ENCODE measurements around the gene ZNF749. TPM values are rescaled to one million over a fixed set of nuclear protein-coding genes. Genes with fewer than 3 reads are reported as not detected.

The ZNF749 gene
- 5.0 and 8.7 TPM in 2 replicates for total RNA-seq

DNA sequence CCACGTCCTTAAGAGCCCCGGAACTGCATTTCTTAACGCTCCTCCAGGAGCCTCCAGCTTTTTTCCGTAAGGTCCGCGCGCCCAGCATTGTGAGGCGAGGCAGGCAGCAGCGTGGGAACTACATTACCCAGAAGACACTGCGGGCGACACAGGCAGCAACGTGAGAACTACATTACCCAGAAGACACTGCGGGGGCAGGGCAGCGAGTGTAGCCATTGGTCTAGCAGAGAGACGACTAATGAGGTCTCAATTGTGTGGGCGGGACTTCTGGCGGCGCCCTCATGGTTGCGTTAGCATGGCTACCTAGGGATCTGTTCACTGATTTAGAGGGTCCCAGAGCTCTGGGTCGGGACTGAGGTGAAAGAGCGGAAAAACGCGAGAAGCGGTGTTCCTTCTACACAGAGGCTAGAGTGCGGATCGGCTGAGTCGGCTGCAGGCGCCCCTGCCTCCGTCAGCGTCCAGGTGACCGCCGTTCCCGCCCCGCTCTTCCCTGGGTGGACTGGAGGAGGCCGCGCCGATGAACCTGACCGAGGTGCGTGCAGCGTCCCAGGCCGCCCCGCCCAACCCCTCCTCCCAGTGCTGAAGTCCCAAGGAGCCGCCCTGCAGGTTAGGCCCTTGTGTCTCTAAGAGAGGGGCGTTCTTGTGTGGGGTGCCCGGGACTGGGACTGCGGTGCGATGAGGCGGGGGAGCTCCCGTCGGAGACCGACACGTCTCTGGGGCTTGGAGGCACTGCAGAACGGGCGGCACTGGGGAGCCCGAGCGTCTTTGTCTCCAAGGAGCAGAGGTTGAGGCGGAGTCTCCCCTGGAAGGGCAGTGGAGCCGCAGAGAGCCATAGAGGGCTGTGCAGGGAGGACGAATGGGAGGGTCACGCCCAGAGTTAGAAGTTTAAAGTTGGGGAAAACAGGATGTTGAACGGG is at the start of gene ZNF749:
Gene ZNF749, plus strand, starts transcription at position 264 of the 917 bp plus-strand sequence. Its CDS starts 254 bp downstream, at position 518.

DNA sequence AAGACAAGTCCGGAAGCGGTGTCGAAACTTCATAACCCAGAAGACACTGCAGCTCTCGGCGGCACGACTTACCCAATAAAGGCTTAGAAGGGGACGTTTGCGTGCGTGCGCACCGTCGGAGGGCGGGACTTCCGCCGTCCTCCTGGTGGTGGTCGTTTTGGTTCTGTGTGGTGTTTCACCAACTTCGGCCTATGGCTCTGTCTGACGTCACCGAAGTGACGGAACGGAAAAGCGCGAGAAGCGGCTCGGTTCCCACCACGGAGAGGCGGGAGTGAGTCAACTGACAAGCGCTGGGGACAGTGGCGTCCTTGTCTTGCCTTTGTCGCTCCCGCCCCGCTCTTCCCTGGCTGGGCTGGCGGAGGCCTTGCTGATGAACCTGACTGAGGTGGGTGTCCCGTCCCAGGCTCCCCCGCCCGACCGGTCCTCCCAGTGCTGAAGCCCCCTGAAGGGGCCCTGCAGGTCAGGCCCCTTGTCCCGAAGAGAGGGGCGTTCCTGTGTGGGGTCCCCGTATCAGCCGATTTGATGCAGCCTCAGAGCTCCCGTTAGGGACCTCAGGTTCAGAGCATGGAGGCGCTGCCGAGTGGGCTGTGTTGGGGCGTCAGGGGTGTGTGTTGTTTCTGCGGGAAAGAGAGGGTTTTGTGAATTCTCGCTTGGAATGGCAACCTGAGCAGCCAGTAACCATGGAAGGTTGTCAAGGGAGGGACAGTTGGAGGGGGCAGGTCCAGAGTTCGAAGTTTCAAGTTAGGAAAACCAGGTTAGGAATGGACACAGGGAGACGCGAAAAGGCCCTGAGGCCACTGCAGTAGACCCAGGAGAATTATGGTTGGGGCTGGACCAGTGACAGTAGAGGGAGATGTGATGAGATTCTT is 45.2 kb upstream of the ZNF749 start, which contains the start of gene ZNF548:
Gene ZNF548, plus strand, starts transcription at position 125 of the 869 bp plus-strand sequence. Its CDS starts 246 bp downstream, at position 371.

DNA sequence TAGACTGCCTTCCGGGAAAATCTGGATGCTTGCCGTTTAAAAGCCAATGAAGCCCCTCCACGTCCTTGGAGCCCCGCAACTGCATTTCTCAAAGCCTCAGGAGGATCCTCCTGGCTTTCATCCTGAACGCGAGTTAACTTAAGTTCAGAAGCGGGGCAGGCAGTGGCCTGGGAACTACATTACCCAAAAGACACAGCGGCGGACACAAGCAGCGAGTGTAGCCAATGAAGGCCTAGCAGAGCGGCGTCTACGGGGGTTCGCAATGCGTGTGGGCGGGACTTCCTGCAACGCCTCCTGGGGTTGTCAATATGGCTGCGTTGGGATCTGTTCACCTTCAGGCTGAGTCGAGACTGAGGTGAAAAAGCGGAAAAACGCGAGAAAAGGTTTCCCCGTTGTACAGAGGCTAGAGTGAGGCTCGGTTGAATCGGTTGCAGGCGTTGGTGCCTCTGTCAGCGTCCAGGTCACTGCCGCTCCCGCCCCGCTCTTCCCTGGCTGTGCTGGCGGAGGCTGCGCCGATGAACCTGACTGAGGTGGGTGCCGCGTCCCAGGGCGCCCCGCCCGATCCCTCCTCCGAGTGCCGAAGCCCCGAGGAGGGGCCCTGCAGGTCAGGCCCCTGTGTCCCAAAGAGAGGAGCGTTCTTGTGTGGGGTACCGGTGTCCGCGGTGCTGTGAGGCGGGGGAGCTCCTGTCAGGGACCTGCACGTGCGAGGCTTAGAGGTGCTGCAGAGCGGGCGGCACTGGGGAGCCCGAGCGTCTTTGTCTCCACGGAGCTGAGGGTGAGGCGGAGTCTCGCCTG is 24.1 kb upstream of the ZNF749 start, which contains the start of gene ZNF17:
Gene ZNF17, plus strand, starts transcription at position 285 of the 795 bp plus-strand sequence. CDS start 2,455 bp downstream, outside the sequence.

DNA sequence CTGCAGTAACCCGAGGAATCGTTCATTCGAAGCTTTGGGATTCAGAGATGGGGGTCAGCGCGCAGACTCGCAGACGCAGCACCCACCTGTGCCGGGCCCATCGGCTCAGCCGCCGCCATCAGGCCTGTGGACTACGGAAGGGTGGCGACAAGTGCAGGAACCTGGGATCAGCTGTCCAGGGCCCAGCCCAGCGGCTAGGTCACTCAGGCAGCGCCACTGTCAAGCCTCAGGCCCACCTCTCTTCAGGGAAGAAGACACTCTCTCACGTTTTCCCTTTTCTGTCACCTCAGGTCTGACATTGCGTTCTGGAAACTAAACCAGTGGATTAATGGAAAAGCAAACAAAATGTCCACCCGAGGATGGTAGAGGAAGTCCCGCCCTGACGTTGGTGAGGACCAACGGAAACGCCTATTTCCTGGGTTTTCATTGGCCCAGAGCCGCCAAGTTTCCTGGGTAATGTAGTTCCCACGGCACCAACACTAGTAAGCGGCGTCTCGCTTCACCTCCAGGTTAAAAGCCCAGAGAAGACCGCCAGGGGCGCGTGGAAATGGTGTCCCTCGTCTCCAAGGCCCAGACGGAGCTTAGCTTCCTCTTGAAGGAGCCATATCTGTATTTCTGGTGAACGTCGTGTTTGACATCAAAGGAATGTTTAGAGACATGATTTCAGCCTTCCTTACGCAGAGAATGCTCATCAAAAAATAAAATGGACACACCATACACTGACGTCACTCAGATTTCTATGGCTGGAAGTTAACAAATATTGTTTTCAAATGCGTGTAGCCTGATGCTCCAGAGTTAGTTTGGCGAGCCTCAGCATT is 42.3 kb downstream of the ZNF749 start, which contains the start of gene ZNF772:
Gene ZNF772, minus strand, starts transcription at position 376 of the 818 bp plus-strand sequence. Its CDS starts 257 bp downstream, at position 119.

DNA sequence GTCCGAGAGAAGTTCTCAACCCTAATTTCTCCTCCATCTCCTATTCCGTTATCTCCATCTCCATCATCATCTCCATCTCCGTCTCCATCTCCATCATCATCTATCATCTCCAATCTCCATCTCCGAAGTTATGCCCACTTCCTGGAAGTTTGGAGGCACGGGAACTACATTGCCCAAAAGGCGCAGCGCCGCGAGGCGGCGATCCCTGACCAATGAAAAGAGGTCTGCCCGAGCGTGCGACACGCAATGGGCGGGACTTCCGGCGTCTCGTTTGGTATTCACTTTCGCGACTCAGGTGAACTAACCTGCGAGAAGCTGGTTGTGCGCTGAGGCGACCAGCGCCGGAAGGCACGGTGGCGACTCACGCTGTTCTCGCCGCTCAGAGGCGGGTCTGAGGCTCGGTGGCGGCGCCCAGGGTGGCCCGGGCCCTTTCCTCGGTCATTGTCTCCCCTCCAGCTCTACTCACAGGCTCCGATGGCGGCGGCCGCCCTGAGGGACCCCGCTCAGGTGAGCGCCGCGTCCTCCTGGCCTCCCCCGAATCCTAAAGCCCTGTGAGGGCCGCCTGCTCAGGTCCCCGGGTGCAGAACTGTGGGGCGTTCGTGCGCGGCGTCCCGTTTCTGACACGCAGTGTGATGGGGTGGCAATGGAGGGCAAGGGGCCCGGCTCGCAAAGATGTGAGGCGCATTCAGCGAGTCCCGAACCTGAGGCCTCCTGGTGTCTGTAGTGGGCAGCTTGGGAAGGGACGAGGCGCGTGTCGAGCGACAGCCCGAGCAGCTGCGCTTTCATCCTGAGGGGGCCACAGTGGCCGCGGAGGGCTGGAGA is 52.6 kb downstream of the ZNF749 start, which contains the start of gene ZNF419:
Gene ZNF419, plus strand, starts transcription at position 274 of the 822 bp plus-strand sequence. Its CDS starts 201 bp downstream, at position 475.

Other genes starting within 250 kb of the ZNF749 start
- 21.8 and 28.1 TPM in 2 replicates for gene ZNF264, start 243.8 kb upstream of the ZNF749 start, total RNA-seq
- gene AURKC, start 204.3 kb upstream of the ZNF749 start, total RNA-seq, result 0.57 and 0.62 TPM in 2 replicates
- 3.8 and 6.9 TPM in 2 replicates for gene ZNF805, start 194.7 kb upstream of the ZNF749 start, total RNA-seq
- gene ZNF460, start 154.8 kb upstream of the ZNF749 start, total RNA-seq, result 15.8 and 29.0 TPM in 2 replicates
- 4.4 and 4.7 TPM in 2 replicates for gene ZNF543, start 114.9 kb upstream of the ZNF749 start, total RNA-seq
- gene ZNF304, start 84.1 kb upstream of the ZNF749 start, total RNA-seq, result 5.0 and 5.9 TPM in 2 replicates
- gene TRAPPC2B, start 71.8 kb upstream of the ZNF749 start, total RNA-seq, result 18.6 and 29.0 TPM in 2 replicates
- 0.62 and 1.5 TPM in 2 replicates for gene ZNF547, start 71.8 kb upstream of the ZNF749 start, total RNA-seq
- gene ZNF548, start 45.5 kb upstream of the ZNF749 start, total RNA-seq, result 3.2 and 8.4 TPM in 2 replicates
- gene ZNF17, start 24.2 kb upstream of the ZNF749 start, total RNA-seq, result 1.9 and 3.3 TPM in 2 replicates
- gene VN1R1, start 21.8 kb downstream of the ZNF749 start, total RNA-seq, result 0.49 TPM in 1 of 2 replicates, not detected in the other
- 7.7 and 8.0 TPM in 2 replicates for gene ZNF772, start 42.2 kb downstream of the ZNF749 start, total RNA-seq
- 8.1 and 10.0 TPM in 2 replicates for gene ZNF419, start 52.4 kb downstream of the ZNF749 start, total RNA-seq
- gene ZNF773, start 64.6 kb downstream of the ZNF749 start, total RNA-seq, result 6.4 and 11.6 TPM in 2 replicates
- gene ZNF549, start 92.0 kb downstream of the ZNF749 start, total RNA-seq, result 3.5 and 4.7 TPM in 2 replicates
- 3.5 and 5.5 TPM in 2 replicates for gene ZNF550, start 124.5 kb downstream of the ZNF749 start, total RNA-seq
- 2.2 and 3.0 TPM in 2 replicates for gene ZNF416, start 143.6 kb downstream of the ZNF749 start, total RNA-seq
- gene ZIK1, start 148.8 kb downstream of the ZNF749 start, total RNA-seq, result 2.3 and 5.9 TPM in 2 replicates
- 1.6 and 2.3 TPM in 2 replicates for gene ZNF530, start 164.6 kb downstream of the ZNF749 start, total RNA-seq
- 11.1 and 17.4 TPM in 2 replicates for gene ZNF134, start 178.9 kb downstream of the ZNF749 start, total RNA-seq
- 4.6 and 5.2 TPM in 2 replicates for gene ZNF211, start 197.8 kb downstream of the ZNF749 start, total RNA-seq
- gene ZSCAN4, start 233.6 kb downstream of the ZNF749 start, total RNA-seq, result not detected in 2 replicates
- 3.6 and 5.9 TPM in 2 replicates for gene ZNF551, start 246.7 kb downstream of the ZNF749 start, total RNA-seq